ENCODE results near the gene STMND1. TPM values are rescaled to one million over a fixed set of nuclear protein-coding genes. Genes with fewer than 3 reads are reported as not detected.

STMND1 gene
- total and polyA plus RNA-seq, 2 of the 4 experiments (the other 2 are of a cell fraction) = not detected

GRCh38 chr6:17066610-17067009 lies 35.2 kb upstream of the STMND1 start:
- intact Hi-C loops (cut with micrococcal nuclease) = no loop called here
- no peak overlapping the region for H2AK5ac ChIP-seq (ENCODE audit: low read depth, low read length)

More at GRCh38 chr6:17066610-17067009, 35.2 kb upstream of the STMND1 start:
- Histone ChIP-seq H3K4me1 (ENCODE audit: control insufficient read depth, insufficient read depth, low read length) (no peaks in the 10 kb centered on the region), H2BK15ac (ENCODE audit: low read depth, low read length) (no peak overlapping the region), H3K56ac (ENCODE audit: extremely low read depth, insufficient read depth, low read length) (no peak overlapping the region), H3K4ac (ENCODE audit: low read depth, low read length) (no peak overlapping the region), H3K79me1 (ENCODE audit: low read depth in 1 of 2, low read length in 2 of 2) (no peaks in the 10 kb centered on the region), H3K9me1 (ENCODE audit: insufficient read depth, low read length) (no peaks in the 10 kb centered on the region), H4K8ac (ENCODE audit: low read depth in 2 of 2, low read length in 2 of 2) (no peak overlapping the region), H3K36me3 (ENCODE audit: control insufficient read depth, insufficient read depth, low read length) (no peaks in the 10 kb centered on the region), H4K91ac (ENCODE audit: insufficient read depth, low read depth, low read length) (no peak overlapping the region), H2BK120ac (ENCODE audit: low read depth, low read length) (no peak overlapping the region), H3K27ac (ENCODE audit: insufficient read depth, low read length) (no peak overlapping the region), H3K4me3 (ENCODE audit: insufficient read depth, low read depth, low read length) (no peak overlapping the region), H3K18ac (ENCODE audit: low read depth, low read length) (no peak overlapping the region), H4K5ac (ENCODE audit: low read depth, low read length) (no peak overlapping the region), H3K4me2 (ENCODE audit: low read depth, low read length) (no peak overlapping the region), H2BK5ac (ENCODE audit: low read depth, low read length, poor library complexity, severe bottlenecking) (no peak overlapping the region), H3K23ac (ENCODE audit: low read depth, low read length) (no peak overlapping the region), H2BK20ac (ENCODE audit: low read depth, low read length) (no peak overlapping the region), H3K27me3 (ENCODE audit: control insufficient read depth, insufficient read depth, low read length) (peaks cover 1% of the 10 kb centered on the region; the same call in 1 of the 2 replicates), H4K20me1 (ENCODE audit: insufficient read depth, low read length) (no peaks in the 10 kb centered on the region), H3K14ac (replicated peaks; ENCODE audit: low read depth, low read length) (no peak overlapping the region), H3K9me3 (ENCODE audit: control insufficient read depth, insufficient read depth, low read length) (peaks cover 3% of the 10 kb centered on the region), H2AFZ (replicated peaks; ENCODE audit: low read length, poor library complexity) (no peak overlapping the region), H2AK9ac (replicated peaks; ENCODE audit: low read depth, low read length, poor library complexity) (no peak overlapping the region), H3K9ac (ENCODE audit: low read depth, low read length) (no peak overlapping the region)
- dilution Hi-C loops (cut with HindIII; ENCODE audit: low sequenced_read_pairs, unreplicated experiment) (no loop called here), in situ Hi-C loops (cut with MboI; ENCODE audit: low sequenced_read_pairs) (no loop called here)
- ATAC-seq (ENCODE audit: low read depth) = no peak
- ChIA-PET CTCF (no interaction called here), POLR2A (ENCODE audit: unreplicated experiment) (no interaction called here)
- TF ChIP-seq FOS (IDR thresholded peaks at IDR 0.05; ENCODE audit: low read depth, low read length) (no peak), NFE2L2 (IDR thresholded peaks at IDR 0.05; ENCODE audit: low read depth, low read length) (no peak), MXI1 (IDR thresholded peaks at IDR 0.05; ENCODE audit: borderline replicate concordance, low read depth, low read length) (no peak), BHLHE40 (IDR thresholded peaks at IDR 0.05; ENCODE audit: low read depth, low read length) (no peak), RFX5 (IDR thresholded peaks at IDR 0.05; ENCODE audit: low read depth, low read length) (no peak), SMC3 (IDR thresholded peaks at IDR 0.05; ENCODE audit: low read depth, low read length) (no peak), CEBPB (IDR thresholded peaks at IDR 0.05; ENCODE audit: low read depth, low read length) (no peak), ELK1 (IDR thresholded peaks at IDR 0.05; ENCODE audit: borderline replicate concordance, low read depth, low read length) (no peak), MAZ (IDR thresholded peaks at IDR 0.05; ENCODE audit: borderline replicate concordance, low read depth, low read length) (no peak), MAFK (IDR thresholded peaks at IDR 0.05; ENCODE audit: low read depth, low read length) (no peak), POLR2A (IDR thresholded peaks at IDR 0.05; ENCODE audit: low read depth, low read length) (no peak), RAD21 (IDR thresholded peaks at IDR 0.05; ENCODE audit: low read length) (no peak), RCOR1 (IDR thresholded peaks at IDR 0.05; ENCODE audit: insufficient replicate concordance, low read length) (no peak), CHD1 (IDR thresholded peaks at IDR 0.05; ENCODE audit: low read depth, low read length) (no peak)
- TF ChIP-seq, protein P1, sequence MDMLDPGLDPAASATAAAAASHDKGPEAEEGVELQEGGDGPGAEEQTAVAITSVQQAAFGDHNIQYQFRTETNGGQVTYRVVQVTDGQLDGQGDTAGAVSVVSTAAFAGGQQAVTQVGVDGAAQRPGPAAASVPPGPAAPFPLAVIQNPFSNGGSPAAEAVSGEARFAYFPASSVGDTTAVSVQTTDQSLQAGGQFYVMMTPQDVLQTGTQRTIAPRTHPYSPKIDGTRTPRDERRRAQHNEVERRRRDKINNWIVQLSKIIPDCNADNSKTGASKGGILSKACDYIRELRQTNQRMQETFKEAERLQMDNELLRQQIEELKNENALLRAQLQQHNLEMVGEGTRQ (IDR thresholded peaks at IDR 0.05; ENCODE audit: low read depth, low read length) = no peak
- TF ChIP-seq, protein P2, sequence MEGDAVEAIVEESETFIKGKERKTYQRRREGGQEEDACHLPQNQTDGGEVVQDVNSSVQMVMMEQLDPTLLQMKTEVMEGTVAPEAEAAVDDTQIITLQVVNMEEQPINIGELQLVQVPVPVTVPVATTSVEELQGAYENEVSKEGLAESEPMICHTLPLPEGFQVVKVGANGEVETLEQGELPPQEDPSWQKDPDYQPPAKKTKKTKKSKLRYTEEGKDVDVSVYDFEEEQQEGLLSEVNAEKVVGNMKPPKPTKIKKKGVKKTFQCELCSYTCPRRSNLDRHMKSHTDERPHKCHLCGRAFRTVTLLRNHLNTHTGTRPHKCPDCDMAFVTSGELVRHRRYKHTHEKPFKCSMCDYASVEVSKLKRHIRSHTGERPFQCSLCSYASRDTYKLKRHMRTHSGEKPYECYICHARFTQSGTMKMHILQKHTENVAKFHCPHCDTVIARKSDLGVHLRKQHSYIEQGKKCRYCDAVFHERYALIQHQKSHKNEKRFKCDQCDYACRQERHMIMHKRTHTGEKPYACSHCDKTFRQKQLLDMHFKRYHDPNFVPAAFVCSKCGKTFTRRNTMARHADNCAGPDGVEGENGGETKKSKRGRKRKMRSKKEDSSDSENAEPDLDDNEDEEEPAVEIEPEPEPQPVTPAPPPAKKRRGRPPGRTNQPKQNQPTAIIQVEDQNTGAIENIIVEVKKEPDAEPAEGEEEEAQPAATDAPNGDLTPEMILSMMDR (conservative IDR thresholded peaks at IDR 0.05; ENCODE audit: low read depth, low read length) = no peak
- 100% methylated on average over 1 of the region's 6 CpGs; no CpG with 5 or more reads in 1 of the 2 experiments for WGBS, 2 experiments (ENCODE audit: extremely low coverage in 2 of 2, insufficient read length in 1 of 2)
- DNase-seq = peak; percentile 16
- no TSS peak for BruUV-seq (replicated peaks)

Measured in IMR-90 (cell line).